Right lobe of liver (tissue), 6 donors: ENCODE results near the gene F12. TPM values are rescaled to one million over a fixed set of nuclear protein-coding genes. Genes with fewer than 3 reads are reported as not detected.

Source experiments
- ATAC-seq, 4 donors: fragments of 200-7000 bp; cut with Tn5 transposase; one replicate each; pipeline ENCODE4 v1.9.1; 2020; ENCODE audit warnings: mild to moderate bottlenecking in 4 of 4, moderate library complexity in 4 of 4
- DNase-seq, 3 donors: peaks; one replicate each; pipeline ENCODE4 v3.0.0-alpha.2; 2020
- H3K27ac ChIP-seq, 3 donors: fragments of 200-600 bp; one replicate each; pipeline ENCODE4 v1.8.0; 2022
- H3K27me3 ChIP-seq, 2 donors: fragments of 200-600 bp; one replicate each; pipeline ENCODE4 v1.8.0; 2022
- H3K36me3 ChIP-seq, 4 donors: fragments of 200-600 bp; sonication (generic) in 1 of 4; one replicate each; pipeline versions ENCODE4 v1.5.1 to v1.8.0; 2017 to 2022; ENCODE audit warnings: control low read depth in 1 of 4
- H3K4me1 ChIP-seq, 4 donors: fragments of 200-600 bp; sonication (generic) in 1 of 4; one replicate each; pipeline versions ENCODE4 v1.5.1 to v1.8.0; 2017 to 2022; ENCODE audit warnings: control low read depth in 1 of 4
- H3K4me3 ChIP-seq, 3 donors: fragments of 200-600 bp; one replicate each; pipeline ENCODE4 v1.8.0; 2022
- H3K9me3 ChIP-seq, 4 donors: fragments of 200-600 bp; sonication (generic) in 1 of 4; one replicate each; pipeline versions ENCODE4 v1.5.1 to v1.8.0; 2017 to 2022; ENCODE audit warnings: control low read depth in 1 of 4
- CTCF ChIP-seq, 4 donors: fragments of 200-600 bp in 3 of 4; fragments of 450-650 bp in 1 of 4; IDR thresholded peaks; one replicate each; pipeline versions ENCODE4 v1.5.1 to v1.8.0; 2016 to 2022; ENCODE audit warnings: antibody characterized with exemption in 4 of 4, mild to moderate bottlenecking in 2 of 4
- POLR2A ChIP-seq: fragments of 450-650 bp; IDR thresholded peaks from one replicate; pipeline ENCODE4 v1.6.1; 2017; ENCODE audit warnings: antibody characterized with exemption, mild to moderate bottlenecking
- WGBS: methylation state at CpG from one replicate; pipeline ENCODE4 v1.1.6; 2018; ENCODE audit warnings: low coverage, low lambda C conversion rate; ENCODE audit not compliant: insufficient coverage; ENCODE audit errors: missing lambda C conversion rate; 5-methylcytosine and 5-hydroxymethylcytosine counted together
- intact Hi-C, 2 donors: fragments of 100-400 bp; cut with DNase I; formaldehyde crosslinking; loops; one replicate each; pipeline versions ENCODE4 v1.11.2 to v1.14.1; 2022
- total RNA-seq, 6 experiments: library from RNA; depleted of rRNA in 2 of 6; stranded (reverse); fragments of >200 nt in 2 of 6; fragmentation: NEBNext Ultra II Directional in 3 of 6; extraction: Animal tissue kit (Norgen Biotek cat#: 25700) in 3 of 6; gene quantifications; one replicate each; pipeline versions ENCODE4 v1.1.0 to v1.2.4, GENCODE V29; 2016 to 2023
- donor health status: DM: no; HTN: yes; CAD: no.
- donor health status: DM: no; HTN: no; CAD: no.
- donor health status: DM: no; HTN: no; CAD: no.
- donor health status: DM: no; HTN: yes; CAD: no.
- donor health status: DM: no; HTN: yes; CAD: no.

The F12 gene
- total RNA-seq, 6 experiments from 2014 or later: 236 to 518 (median 365) TPM

- intact Hi-C loops: no loop called here
- WGBS: 100% methylated on average over 1 of the region's 15 CpGs
- Histone ChIP-seq H3K4me1 (peaks cover 0 to 18% (median 1%) of the 10 kb centered on the region in 4 donors), H3K4me3 (no peak overlapping the region), H3K27ac (no peak overlapping the region), H3K27me3 (no peaks in the 10 kb centered on the region), H3K36me3 (no peaks in the 10 kb centered on the region), H3K9me3 (no peaks in the 10 kb centered on the region)
- no peak for ATAC-seq
- DNase-seq: peak in 1 of 3 donors; percentile 45
- TF ChIP-seq POLR2A (no peak), CTCF (IDR thresholded peaks at IDR 0.05) (no peak)
Observed at GRCh38 chr5:177443144-177443983, 34.0 kb upstream of the F12 start.

- no peak for ATAC-seq
- Histone ChIP-seq H3K4me3 (no peak overlapping the region), H3K4me1 (peaks cover 0 to 9% (median 0%) of the 10 kb centered on the region in 4 donors), H3K27me3 (no peaks in the 10 kb centered on the region), H3K9me3 (no peaks in the 10 kb centered on the region), H3K27ac (no peak overlapping the region), H3K36me3 (peaks cover 0 to 2% (median 0%) of the 10 kb centered on the region in 4 donors)
- WGBS: 96% methylated on average over 9 of the region's 20 CpGs
- TF ChIP-seq CTCF (IDR thresholded peaks at IDR 0.05): no peak
- TF ChIP-seq POLR2A: no peak
- peak in 1 of 3 donors; percentile 45 for DNase-seq
- intact Hi-C loops: no loop called here
Observed at GRCh38 chr5:177442066-177442826, 32.9 kb upstream of the F12 start.

- no peaks in the 10 kb centered on the region for H3K27me3 ChIP-seq
- 100% methylated on average over 2 of the region's 26 CpGs for whole genome bisulfite sequencing
- H3K4me1 ChIP-seq: peaks cover 0 to 2% (median 0%) of the 10 kb centered on the region in 4 donors
- no peak overlapping the region for H3K4me3 ChIP-seq
- H3K9me3 ChIP-seq: no peaks in the 10 kb centered on the region
- no peak overlapping the region for H3K27ac ChIP-seq
- no peak for ATAC-seq
- TF ChIP-seq POLR2A (no peak), CTCF (IDR thresholded peaks at IDR 0.05) (no peak)
- DNase-seq: peak in 1 of 3 donors; percentile 45
- H3K36me3 ChIP-seq: peaks cover 0 to 4% (median 0%) of the 10 kb centered on the region in 4 donors
- intact Hi-C loops: no loop called here
Observed at GRCh38 chr5:177440990-177441780, 31.8 kb upstream of the F12 start.

- Histone ChIP-seq H3K9me3 (no peaks in the 10 kb centered on the region), H3K27me3 (no peaks in the 10 kb centered on the region), H3K36me3 (peaks cover 0 to 12% (median 0%) of the 10 kb centered on the region in 4 donors), H3K4me3 (no peak overlapping the region), H3K4me1 (no peaks in the 10 kb centered on the region), H3K27ac (no peak overlapping the region)
- TF ChIP-seq POLR2A (no peak), CTCF (IDR thresholded peaks at IDR 0.05) (no peak)
- ATAC-seq (no peak), DNase-seq (peak in 1 of 3 donors; percentile 45)
- intact Hi-C loops: no loop called here
- 93% methylated on average over 5 of the region's 24 CpGs for WGBS
Observed at GRCh38 chr5:177440211-177440989, 31.0 kb upstream of the F12 start.
